ENCODE results near the gene KCNK10. TPM values are rescaled to one million over a fixed set of nuclear protein-coding genes. Genes with fewer than 3 reads are reported as not detected.

KCNK10 gene
- total and polyA plus RNA-seq, 10 donors: 0.03 to 0.13 (median 0.08) TPM; not detected in 6

GRCh38 chr14:88227693-88228092 lies 95.4 kb downstream of the KCNK10 start:
- H3K9me3 ChIP-seq: peaks cover 0 to 14% (median 12%) of the 10 kb centered on the region in 8 donors
- DNase-seq: no peak
- TF ChIP-seq POLR2AphosphoS5 (IDR thresholded peaks at IDR 0.05) (no peak), POLR2A (IDR thresholded peaks at IDR 0.05) (no peak), CTCF (IDR thresholded peaks at IDR 0.05 in 8 of 11, conservative IDR thresholded peaks at IDR 0.05 in 3 of 11) (no peak)
- H3K36me3 ChIP-seq: no peaks in the 10 kb centered on the region
- intact Hi-C loops (cut with DNase I; ENCODE audit: low total_unique reads): no loop called here
- no peak overlapping the region for H3K4me3 ChIP-seq
- H3K27me3 ChIP-seq (replicated peaks in 1 of 7): no peaks in the 10 kb centered on the region
- whole genome bisulfite sequencing, 5 donors: 68 to 81% (median 76%) methylated on average over 4 of the region's 4 CpGs
- H3K27ac ChIP-seq: no peak overlapping the region
- no peaks in the 10 kb centered on the region for H3K4me1 ChIP-seq

- H3K4me3 ChIP-seq: no peak overlapping the region
- TF ChIP-seq POLR2AphosphoS5 (IDR thresholded peaks at IDR 0.05) (no peak), POLR2A (IDR thresholded peaks at IDR 0.05) (no peak), CTCF (IDR thresholded peaks at IDR 0.05 in 8 of 11, conservative IDR thresholded peaks at IDR 0.05 in 3 of 11) (no peak)
- H3K9me3 ChIP-seq: peaks cover 0 to 30% (median 21%) of the 10 kb centered on the region in 8 donors
- WGBS, 5 donors: 55 to 64% (median 60%) methylated on average over 3 of the region's 3 CpGs
- H3K4me1 ChIP-seq: no peaks in the 10 kb centered on the region
- no peak overlapping the region for H3K27ac ChIP-seq
- no peaks in the 10 kb centered on the region for H3K36me3 ChIP-seq
- intact Hi-C loops (cut with DNase I; ENCODE audit: low total_unique reads): no loop called here
- DNase-seq: no peak
- no peaks in the 10 kb centered on the region for H3K27me3 ChIP-seq (replicated peaks in 1 of 7)
Measured at GRCh38 chr14:88225721-88226120, 97.3 kb downstream of the KCNK10 start.

- no peaks in the 10 kb centered on the region for H3K27me3 ChIP-seq (replicated peaks in 1 of 7)
- H3K4me3 ChIP-seq: no peak overlapping the region
- no peak overlapping the region for H3K27ac ChIP-seq
- H3K36me3 ChIP-seq: no peaks in the 10 kb centered on the region
- H3K9me3 ChIP-seq: peaks cover 0 to 22% (median 17%) of the 10 kb centered on the region in 8 donors
- intact Hi-C loops (cut with DNase I; ENCODE audit: low total_unique reads): no loop called here
- DNase-seq: no peak
- TF ChIP-seq CTCF (IDR thresholded peaks at IDR 0.05 in 8 of 11, conservative IDR thresholded peaks at IDR 0.05 in 3 of 11) (no peak), POLR2A (IDR thresholded peaks at IDR 0.05) (no peak), POLR2AphosphoS5 (IDR thresholded peaks at IDR 0.05) (no peak)
- 57 to 77% (median 73%) methylated on average over 9 of the region's 9 CpGs for WGBS, 5 donors
- H3K4me1 ChIP-seq: no peaks in the 10 kb centered on the region
Measured at GRCh38 chr14:88218119-88218915, 104.8 kb downstream of the KCNK10 start.

GRCh38 chr14:88212691-88213090 lies 110.4 kb downstream of the KCNK10 start:
- Histone ChIP-seq H3K4me3 (no peak overlapping the region), H3K9me3 (no peaks in the 10 kb centered on the region), H3K27me3 (replicated peaks in 1 of 7) (peaks cover 0 to 18% (median 0%) of the 10 kb centered on the region in 7 donors), H3K36me3 (no peaks in the 10 kb centered on the region), H3K4me1 (no peaks in the 10 kb centered on the region), H3K27ac (no peak overlapping the region)
- no peak for DNase-seq
- intact Hi-C loops (cut with DNase I; ENCODE audit: low total_unique reads): no loop called here
- TF ChIP-seq POLR2A (IDR thresholded peaks at IDR 0.05): no peak
- no peak for TF ChIP-seq POLR2AphosphoS5 (IDR thresholded peaks at IDR 0.05)
- no peak for TF ChIP-seq CTCF (IDR thresholded peaks at IDR 0.05 in 8 of 11, conservative IDR thresholded peaks at IDR 0.05 in 3 of 11)
